GM21825 (cell line): ENCODE data around the gene EXOC6B.
A peak's percentile ranks its signal among the peaks of the same experiment; 100 is the strongest.

Source experiments
- ATAC-seq: cut with Tn5 transposase; IDR thresholded peaks from one replicate; pipeline ENCODE4 v1.9.1; 2021; ENCODE audit warnings: mild to moderate bottlenecking, moderate library complexity; ENCODE audit not compliant: unreplicated experiment

Gene EXOC6B

DNA sequence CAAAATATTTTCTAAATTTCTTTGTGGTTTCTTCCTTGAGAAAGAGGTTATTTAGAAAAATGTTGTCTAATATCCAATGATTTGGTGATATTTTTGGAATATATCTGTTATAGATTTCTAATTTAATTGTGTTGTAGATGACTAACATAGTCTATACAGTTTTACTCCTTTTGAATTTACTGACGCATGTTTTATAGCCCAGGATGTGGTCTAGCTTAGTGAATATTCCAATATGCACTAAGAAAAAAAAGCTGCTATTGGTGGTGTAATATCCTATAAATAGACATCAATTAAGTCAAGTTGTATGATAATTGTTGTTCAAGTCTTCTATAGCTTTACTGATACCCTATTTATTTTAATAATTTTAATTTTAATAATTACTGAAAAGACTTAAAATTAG, 437.6 kb downstream of the EXOC6B start:
- no peak for ATAC-seq

DNA sequence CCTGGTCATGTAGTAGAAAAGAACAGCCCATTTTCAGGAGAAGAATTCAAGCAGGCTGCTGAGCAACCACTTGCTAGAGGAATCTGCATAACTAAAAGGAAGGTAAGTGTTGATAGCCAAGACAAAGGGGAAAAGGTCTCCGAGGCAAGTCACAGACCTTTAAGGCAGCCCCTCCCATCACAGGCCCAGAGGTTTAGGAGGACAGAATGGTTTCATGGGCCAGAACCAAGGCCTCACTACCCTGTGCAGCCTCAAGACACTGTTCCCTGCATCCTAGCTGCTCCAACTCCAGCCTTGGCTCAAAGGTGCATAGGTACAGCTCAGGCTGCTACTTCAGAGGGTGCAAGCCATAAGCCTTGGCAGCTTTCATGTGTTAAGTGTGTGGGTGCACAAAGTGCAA, 439.5 kb downstream of the EXOC6B start:
- ATAC-seq, result no peak

DNA sequence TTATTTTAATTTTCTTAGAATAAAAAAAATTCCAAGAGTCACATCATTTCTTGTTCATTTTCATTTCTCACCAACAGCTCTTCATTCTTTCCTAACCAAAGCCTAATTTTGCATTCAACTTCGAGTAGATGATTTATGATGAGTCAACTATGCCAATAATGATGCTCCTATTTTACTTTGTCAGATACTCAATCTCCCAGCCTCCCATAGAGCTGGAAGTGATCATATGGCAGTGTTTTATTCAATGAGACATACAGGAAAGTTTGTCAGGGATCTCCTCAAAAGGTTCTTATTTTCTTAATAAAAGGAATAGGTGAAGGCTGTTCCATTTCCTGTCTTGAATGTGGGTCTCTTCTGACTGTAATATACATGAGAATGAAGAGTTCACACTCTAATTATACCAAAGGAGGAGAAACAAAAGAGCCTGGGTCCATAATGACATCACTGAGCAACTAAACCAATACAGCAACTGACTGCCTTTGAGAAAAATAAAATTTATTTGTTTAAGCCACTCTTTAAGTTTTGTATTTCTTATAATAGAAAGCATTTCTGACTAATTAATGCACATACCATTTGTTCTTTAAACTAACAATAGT, 447.0 kb downstream of the EXOC6B start:
- ATAC-seq, result no peak

DNA sequence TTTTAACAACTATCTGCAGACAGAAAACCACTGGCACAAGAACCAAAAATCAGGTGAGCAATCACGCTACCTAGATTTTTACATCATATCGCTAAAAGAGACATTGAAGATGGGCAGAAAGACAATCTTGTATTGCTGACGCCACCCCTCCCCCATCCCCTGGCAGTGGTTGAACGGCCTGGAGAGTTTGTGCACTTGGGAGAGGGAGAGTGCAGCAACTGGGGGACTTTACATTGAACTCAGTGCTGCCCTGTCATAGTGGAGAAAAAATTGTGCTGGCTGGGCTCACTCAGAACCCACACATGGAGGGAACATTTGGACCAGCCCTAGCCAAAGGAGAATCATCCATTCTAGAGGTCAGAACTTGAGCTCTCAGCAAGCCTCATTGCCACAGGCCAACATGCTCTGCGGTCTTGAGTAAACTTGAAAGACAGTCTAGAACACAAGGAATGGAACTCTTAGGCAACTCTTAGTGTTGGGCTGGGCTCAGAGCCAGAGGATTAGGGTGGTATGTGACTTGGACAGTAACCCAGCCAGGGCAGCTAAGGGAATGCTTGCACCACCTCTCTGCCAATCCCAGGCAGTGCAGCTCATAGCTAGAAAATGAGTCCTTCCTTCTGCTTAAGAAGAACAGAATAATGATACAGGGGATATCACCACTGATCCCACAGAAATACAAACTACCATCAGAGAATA, 458.2 kb downstream of the EXOC6B start:
- no peak for ATAC-seq

DNA sequence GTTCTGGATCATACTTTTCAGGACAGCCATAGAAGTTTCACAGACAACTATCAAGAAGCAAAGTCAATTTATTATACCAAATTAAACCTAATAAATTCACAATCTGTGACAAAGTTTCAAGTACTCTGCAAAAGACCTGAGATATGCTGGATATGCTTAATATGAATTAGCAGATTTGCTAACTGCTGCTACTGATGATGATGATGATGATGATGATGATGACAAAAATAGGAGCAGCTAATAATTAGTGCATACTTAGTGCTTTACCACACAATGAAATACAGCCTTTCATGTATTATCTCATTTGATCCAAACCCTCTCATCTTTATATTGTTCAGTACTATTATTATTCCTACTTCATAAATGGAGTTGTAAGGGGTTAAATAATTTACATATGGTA, 462.4 kb downstream of the EXOC6B start:
- no peak for ATAC-seq

DNA sequence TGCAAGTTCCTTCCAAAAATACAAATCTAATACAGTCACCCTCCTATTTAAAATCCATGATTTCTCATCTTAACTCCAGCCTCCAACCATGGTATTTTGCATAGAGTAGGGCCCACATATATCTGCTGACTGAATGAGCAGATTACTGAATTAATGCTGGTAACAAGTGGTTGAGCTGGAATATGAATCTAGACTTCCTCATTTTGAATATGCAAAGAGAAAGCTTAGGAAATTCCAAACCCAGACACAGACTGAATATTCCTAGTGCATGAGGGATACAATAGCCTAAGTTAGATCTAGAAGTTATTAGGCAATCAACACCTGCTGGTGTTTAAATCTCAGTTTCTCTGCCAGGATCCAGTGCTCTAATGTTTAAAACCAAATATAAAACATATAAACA, 463.1 kb downstream of the EXOC6B start:
- ATAC-seq, result no peak

DNA sequence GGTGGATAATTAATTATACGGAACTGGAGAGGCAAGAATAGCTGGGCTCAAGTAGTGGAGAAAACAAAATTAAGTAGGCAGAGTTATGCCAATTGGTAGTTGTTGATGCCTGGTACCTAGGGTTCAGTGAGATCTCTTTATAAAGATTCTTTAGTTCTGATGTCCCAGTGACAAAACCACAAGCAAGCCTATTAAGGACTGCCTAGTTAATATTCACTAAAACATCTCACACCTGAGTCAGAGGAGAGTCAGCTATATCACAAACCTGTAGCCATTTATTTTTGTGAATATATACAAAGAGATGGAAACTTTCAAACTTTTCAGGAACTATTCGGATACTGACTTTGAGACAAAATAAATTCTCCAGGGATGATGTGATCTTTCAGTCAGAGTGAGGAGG, 464.3 kb downstream of the EXOC6B start:
- ATAC-seq, result no peak

DNA sequence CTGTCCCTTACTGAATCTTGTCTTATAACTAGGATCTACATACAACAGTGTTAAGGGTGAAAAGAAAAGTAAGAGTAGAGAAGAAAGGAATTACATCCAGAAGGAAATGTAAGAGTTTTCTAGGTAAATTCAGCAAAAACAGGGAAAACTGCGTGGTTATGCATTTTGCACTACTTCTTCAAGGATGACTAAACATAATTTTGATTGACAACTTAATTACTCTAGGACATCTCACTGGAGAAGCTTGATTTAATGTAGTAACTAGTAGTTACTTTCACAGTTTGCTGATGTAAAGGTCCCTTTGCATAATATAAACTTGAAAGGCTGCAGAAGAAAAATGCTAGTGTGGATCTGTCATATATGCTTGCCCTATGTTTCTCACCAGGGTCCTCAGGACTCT, 464.8 kb downstream of the EXOC6B start:
- ATAC-seq, result no peak

DNA sequence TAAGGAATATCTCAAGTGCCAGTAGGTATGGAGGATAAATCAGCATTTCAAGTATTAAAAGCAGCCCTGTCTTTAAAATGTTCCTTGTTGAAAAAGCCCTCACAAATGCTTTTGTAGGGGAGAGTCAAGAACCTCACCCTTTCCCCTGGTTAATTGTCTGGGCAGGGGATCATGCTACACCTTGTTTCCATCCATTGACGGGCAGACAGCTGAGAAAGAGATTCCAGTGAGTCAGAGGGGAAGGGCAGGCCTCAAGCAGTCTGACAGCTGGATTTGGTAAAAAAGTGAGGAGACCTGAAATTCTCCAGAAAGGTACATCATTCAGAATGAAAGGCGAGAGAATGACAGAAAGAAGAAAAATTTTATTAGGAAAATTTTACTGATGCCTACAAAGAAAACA, 475.0 kb downstream of the EXOC6B start:
- ATAC-seq, result no peak

DNA sequence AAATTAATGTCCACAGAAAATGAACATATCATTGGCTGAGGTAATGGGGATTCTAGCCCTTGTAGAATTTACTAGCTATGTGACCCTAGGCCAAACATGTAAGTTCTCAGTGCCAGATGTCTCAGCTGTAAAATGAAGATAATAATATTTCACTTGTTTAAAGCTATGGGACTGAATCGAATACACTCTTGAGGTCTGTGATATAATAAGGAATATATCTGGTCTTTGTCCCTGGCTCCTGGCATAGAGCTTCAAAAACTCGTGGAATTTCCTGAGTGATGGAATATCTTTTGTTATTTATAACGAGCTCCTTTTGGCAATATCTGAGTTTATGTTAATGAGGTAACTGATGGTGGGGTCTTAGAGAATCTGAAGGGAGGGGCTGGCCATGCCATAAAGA, 476.8 kb downstream of the EXOC6B start:
- ATAC-seq, result no peak

DNA sequence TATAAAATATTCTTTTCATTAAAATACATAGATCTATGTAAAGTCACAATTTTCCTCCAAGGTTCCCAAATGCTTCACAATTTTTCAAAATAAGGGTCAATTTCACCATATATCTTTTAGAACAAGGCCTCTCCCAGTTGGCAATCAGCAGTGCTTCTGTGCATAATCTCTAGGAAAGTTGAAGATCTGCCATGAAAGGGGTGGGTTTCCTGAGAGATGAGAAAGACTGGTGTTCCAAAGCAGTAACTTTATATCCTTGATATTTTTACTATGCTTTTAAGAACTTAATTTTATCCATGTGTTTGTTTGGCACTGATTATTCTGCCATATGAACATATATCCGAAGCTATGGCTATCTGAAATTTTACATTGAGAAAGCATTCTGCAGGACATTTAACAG, 478.8 kb downstream of the EXOC6B start:
- ATAC-seq, result no peak

DNA sequence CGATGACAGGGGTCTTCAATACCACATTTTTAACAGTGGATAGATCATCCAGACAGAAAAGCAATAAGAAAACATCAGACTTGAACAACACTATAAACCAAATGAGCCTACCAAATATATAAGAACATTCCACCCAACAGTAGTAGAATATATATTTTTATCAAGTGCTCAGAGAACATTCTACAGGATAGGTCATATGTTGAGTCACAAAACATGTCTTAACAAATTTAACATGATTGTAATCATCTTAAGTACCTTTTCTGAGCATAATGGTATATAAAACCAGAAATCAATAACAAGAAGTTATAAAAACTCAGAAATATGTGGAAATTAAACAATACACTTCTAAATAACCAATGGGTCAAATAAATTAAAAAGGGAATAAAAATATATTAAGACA, 484.2 kb downstream of the EXOC6B start:
- no peak for ATAC-seq

DNA sequence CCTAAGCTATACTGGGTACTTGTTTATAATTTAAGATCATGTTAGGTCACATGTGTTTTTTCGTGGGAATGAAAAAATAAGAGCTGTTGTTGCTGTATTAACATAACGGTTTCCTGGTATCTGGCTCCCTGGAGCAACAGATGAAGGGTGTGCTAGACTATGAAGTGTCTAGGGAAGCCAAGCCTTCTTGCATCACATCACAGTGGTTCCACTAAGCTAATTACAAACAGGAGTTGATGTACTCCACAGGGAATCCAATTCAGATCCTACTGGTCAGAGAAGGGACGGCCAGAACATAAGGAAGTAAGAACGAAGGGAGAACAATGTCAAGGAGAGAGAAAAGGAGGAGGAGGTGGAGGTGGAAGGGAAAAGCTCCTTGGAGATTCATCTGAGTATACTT, 485.2 kb downstream of the EXOC6B start:
- ATAC-seq, result no peak

DNA sequence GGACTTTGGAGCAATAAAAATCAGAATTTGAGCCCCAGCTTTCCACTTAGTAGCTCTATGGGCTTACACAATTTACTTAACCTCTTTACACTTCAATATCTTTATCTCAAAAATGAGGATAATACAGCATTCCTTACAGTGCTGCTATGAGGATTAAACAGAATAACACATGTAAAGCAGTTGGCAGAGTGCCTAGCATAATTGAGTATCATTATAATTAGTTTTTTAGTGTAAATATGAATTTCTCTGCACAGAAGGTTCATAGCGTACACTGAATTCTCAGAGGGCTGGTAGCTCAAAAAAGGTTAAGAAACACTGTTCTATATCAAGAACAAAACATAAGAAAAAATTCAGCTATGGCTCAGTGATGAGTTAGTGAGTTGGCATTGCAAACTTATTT, 487.8 kb downstream of the EXOC6B start:
- no peak for ATAC-seq

DNA sequence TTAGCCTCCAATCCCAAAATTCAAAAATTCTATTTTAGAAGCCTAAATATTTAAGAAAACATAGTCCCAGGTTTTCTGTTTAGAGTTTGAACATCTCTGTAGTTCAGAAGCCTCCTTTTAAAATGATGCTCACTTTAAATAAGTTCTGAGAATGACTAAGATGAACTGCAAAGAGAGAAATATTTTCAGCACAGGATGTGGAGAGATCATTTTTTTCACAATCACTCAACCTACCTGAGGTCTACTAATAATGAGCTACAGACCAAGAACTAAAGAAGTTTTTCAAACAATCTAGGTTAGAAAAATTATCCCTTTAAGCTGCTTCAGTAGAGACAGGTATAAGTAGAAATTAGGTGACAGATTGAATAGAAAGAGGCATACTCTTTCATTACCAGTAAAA, 493.1 kb downstream of the EXOC6B start:
- no peak for ATAC-seq

DNA sequence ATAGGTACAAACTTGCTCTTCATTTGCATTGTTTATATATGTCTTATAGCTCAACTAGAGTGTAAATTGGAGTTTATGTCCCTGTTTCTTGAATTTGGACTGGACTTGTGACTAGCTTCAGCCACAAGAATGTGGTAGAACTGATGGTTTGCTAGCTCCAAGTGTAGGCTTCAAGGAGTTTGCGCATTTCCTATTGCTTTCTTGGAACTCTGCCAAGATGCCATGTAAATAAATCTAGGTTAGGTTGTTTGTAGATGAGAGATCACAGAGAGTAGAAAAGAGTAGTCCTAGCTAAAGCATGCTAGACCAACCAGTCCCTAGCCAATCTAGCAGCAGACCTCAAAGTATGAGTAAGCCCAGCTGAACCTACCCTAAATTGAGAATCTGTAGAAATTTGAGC, 495.2 kb downstream of the EXOC6B start:
- ATAC-seq, result no peak

DNA sequence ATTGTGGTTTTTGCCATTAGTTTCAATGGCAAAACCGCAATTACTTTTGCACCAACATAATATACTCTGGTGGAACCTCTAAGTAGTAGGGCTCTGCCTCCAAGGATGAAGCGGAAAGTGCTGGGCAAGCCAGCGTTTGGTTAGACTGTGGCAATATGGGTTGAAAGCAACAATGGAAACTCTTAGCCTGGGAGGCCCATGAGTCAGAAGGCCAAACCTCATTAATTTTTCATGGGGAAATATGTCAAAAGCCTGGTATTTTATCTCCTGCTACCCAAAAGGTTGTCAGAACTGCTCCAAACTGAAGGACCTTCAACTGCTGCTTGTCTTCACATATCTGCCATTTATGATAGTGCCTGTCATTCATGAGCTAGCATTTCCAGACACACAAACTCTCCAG, 499.1 kb downstream of the EXOC6B start:
- ATAC-seq, result no peak

DNA sequence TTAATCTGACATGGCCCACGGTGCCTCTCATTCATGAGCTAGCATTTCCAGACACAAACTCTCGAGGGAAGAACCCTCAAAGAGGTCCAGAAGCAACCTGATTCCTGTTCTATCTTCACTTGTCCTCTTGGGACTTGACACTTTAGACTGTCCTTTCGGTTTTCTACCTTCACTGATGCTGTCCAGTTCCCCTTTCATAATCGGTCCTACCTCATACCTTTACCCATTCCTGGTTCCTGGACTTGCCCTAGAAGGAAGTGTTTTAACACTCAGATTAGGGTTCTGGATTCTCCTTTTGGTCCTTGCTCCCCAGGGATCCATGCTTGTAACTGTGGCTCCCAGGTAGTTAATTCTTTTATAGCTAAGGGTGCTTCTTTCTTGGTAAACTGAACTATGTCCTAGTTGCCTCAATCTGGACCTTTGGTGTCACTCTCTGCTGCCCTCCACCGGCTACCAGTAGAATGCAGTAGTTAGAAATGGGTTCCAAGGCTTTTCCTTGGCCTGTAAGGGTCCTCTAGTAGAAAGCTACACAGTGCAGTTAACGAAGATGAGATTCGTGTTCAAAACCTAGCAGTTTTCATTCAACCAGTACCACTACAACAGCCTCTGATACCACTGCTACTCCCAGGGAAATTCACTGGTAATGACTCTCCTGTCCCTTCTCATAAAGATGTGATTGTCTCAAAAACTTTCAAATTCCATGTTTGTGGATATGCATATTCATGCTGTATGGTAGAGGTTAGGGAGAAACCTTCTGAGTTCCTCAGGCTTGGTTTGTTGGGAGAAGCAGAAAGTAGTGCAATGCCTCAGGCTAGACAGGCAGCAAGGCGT, 500.0 kb downstream of the EXOC6B start:
- peak; percentile 70 for ATAC-seq

DNA sequence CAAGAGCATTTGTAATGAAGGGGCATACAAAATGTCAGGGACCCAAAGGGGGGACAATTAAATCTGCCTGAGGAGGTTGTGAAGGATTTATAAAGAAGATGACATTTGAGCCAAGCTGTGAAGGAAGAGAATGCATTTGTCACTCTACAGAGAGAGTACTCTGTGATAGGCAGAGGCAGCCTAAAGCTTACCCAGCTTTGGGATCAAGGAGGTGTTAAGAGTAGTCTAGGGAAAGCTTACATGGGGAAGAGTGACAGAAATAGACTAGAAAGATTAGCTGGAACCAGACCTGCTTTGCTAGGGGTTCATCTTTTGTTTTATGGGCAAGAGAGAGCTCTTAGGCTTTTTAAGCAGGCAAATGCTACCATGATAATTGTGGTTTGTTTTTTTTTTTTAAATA, 509.1 kb downstream of the EXOC6B start:
- ATAC-seq, result no peak

DNA sequence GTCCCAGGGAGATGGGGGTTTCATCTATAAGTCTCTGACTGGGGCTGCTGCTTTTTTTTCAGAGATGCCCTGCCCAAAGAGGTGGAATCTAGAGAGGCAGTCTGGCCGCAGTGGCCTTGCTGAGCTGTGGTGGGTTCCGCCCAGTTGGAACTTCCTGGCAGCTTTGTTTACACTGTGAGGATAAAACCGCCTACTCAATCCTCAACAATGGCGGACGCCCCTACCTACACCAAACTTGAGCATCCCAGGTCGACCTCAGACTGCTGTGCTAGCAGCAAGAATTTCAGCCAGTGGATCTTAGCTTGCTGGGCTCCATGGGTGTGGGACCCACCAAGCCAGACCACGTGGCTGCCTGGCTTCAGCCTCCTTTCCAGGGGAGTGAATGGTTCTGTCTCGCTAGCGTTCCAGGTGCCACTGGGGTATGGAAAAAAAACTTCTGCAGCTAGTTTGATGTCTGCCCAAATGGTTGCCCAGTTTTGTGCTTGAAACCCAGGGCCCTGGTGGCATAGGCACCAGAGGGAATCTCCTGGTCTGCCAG, 525.6 kb downstream of the EXOC6B start:
- ATAC-seq, result no peak

DNA sequence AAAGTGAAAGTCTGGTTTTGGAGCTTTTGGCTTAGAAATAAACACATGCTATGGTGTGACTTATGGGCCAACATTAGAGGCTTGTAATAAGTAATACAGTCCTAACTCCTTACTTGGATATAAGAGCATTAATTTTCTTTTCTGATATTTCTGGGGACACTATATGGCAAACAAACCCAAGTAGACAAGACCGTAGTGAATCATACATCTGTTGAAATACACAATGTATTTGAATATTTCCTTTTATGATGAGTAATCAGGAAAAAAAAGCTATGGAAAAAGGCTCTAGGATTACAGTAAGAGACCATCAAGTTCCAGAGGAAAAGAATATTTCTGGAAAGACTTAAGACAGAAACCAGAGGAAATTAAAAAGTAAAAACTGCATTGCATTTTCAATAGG, 532.2 kb downstream of the EXOC6B start:
- no peak for ATAC-seq

DNA sequence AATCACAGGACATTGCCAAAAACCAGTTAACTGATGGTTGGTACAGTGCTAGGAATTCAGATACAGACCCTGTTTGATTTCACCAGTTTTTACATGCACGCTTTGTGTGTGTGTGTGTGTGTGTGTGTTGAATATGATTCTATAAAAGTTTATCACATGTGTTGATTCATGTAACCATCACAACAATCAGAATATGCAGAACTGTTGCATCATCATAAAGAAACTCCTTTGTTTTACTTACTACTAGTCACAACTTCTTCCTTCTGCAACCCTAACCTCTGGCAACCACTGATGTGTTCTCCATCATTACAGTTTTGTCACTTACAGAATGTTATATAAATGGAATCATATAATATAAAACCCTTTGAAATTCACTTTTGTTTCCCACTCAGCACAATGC, 533.4 kb downstream of the EXOC6B start:
- no peak for ATAC-seq
